ENCODE results near the gene LIN7B. TPM values are rescaled to one million over a fixed set of nuclear protein-coding genes. Genes with fewer than 3 reads are reported as not detected.
A peak's percentile ranks its signal among the peaks of the same experiment; 100 is the strongest.

The LIN7B gene
- total RNA-seq, 2 experiments from 2014 or later = 2.1 to 4.4 TPM

DNA sequence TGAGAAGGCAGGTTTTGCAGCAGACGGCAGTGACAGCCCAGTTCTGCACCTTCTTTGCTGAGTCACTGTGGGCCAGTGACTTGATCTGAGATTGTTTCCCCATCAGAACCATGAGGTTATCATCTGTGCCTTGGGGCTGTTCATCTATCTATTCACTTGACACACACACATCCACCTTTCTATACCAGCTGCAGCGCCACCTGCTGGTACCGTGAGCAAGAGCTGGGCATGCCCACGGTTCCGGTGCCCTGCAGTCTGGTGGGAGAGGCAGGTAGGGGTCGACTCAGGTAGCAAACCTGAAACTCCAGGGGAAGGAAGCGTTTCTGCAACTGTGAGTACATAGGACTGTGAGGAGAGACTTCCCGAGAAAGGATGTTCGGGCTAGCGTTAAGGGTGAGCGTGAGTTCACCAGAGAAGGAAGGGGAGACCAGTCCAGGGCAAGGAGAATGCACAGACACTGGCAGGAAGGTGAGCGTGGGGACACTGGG, 7.5 kb upstream of the LIN7B start:
- peaks cover 7% of the 10 kb centered on the region for H3K4me1 Mint-ChIP-seq (ENCODE audit: low read depth)
- peak; percentile 68 for ATAC-seq
- no peaks in the 10 kb centered on the region for H3K9me3 Mint-ChIP-seq
- DNase-seq = peak; percentile 77
- peak overlapping the region; percentile 26 for H3K27ac Mint-ChIP-seq
- TF ChIP-seq, protein P1, sequence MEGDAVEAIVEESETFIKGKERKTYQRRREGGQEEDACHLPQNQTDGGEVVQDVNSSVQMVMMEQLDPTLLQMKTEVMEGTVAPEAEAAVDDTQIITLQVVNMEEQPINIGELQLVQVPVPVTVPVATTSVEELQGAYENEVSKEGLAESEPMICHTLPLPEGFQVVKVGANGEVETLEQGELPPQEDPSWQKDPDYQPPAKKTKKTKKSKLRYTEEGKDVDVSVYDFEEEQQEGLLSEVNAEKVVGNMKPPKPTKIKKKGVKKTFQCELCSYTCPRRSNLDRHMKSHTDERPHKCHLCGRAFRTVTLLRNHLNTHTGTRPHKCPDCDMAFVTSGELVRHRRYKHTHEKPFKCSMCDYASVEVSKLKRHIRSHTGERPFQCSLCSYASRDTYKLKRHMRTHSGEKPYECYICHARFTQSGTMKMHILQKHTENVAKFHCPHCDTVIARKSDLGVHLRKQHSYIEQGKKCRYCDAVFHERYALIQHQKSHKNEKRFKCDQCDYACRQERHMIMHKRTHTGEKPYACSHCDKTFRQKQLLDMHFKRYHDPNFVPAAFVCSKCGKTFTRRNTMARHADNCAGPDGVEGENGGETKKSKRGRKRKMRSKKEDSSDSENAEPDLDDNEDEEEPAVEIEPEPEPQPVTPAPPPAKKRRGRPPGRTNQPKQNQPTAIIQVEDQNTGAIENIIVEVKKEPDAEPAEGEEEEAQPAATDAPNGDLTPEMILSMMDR (IDR thresholded peaks at IDR 0.05) = peak; percentile 91
- ChIA-PET POLR2A (interaction anchor here (2.2 to 3.2 kb wide), 2 partner anchors 8 to 12 kb away, joined by 14 read pairs; partner anchors contain the start of gene LIN7B), CTCF (interaction anchor here (0.7 to 2.9 kb wide), 19 partner anchors 9 to 107 kb away, joined by 3 to 41 read pairs (median 5); partner anchors contain the start of gene LIN7B)
- intact Hi-C loops (cut with micrococcal nuclease) = no loop called here
- peaks cover 40% of the 10 kb centered on the region for H3K36me3 Mint-ChIP-seq (ENCODE audit: low read depth)
- H3K27me3 Mint-ChIP-seq = no peaks in the 10 kb centered on the region
- H3K4me3 Mint-ChIP-seq = no peak overlapping the region

DNA sequence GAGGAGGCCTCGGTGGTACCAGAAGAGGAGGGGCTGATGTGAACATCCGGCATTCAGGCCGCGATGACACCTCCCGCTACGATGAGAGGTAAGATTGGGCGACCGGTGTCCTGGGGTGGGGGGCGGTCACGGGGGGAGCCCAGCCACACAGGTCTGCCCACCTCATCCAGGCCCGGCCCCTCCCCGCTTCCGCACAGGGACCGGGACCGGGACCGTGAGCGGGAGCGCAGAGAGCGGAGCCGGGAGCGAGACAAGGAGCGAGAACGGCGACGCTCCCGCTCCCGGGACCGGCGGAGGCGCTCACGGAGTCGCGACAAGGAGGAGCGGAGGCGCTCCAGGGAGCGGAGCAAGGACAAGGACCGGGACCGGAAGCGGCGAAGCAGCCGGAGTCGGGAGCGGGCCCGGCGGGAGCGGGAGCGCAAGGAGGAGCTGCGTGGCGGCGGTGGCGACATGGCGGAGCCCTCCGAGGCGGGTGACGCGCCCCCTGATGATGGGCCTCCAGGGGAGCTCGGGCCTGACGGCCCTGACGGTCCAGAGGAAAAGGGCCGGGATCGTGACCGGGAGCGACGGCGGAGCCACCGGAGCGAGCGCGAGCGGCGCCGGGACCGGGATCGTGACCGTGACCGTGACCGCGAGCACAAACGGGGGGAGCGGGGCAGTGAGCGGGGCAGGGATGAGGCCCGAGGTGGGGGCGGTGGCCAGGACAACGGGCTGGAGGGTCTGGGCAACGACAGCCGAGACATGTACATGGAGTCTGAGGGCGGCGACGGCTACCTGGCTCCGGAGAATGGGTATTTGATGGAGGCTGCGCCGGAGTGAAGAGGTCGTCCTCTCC, 6.3 kb upstream of the LIN7B start:
- intact Hi-C loops (cut with micrococcal nuclease) = no loop called here
- peaks cover 36% of the 10 kb centered on the region for H3K36me3 Mint-ChIP-seq (ENCODE audit: low read depth)
- POLR2A ChIA-PET = interaction anchor here (2.3 kb wide), 1 partner anchor 10 kb away, joined by 8 read pairs; no protein-coding TSS in a partner anchor
- TF ChIP-seq, protein P1 (IDR thresholded peaks at IDR 0.05) = no peak
- no peak overlapping the region for H3K4me3 Mint-ChIP-seq
- no peaks in the 10 kb centered on the region for H3K9me3 Mint-ChIP-seq
- DNase-seq = no peak
- CTCF ChIA-PET = interaction anchor here (1.1 to 4.8 kb wide), 3 partner anchors 9 to 38 kb away, joined by 3 to 30 read pairs (median 3); no protein-coding TSS in a partner anchor
- ATAC-seq = no peak
- no peak overlapping the region for H3K27ac Mint-ChIP-seq
- no peaks in the 10 kb centered on the region for H3K27me3 Mint-ChIP-seq
- H3K4me1 Mint-ChIP-seq (ENCODE audit: low read depth) = peaks cover 9% of the 10 kb centered on the region

DNA sequence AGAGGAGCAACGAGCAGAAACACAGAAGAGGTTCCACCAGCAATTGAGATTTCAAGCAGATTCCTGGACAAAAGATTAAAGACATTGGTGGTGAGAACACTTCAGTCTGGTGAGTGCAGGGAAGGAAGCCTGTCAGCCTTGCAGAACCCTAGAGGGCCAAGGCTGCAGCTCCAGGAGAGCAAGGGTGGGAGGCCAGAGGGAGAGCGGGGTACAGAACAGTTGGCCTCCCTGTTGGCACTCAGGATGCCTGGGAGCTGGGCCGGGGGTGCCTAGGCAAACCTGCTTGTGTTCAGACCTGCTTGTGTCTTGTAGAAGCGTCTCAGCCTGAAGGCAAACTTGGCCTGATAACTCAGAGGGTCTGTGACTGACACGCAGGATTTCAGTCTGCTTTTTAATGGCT, 5.1 kb upstream of the LIN7B start:
- no peaks in the 10 kb centered on the region for H3K27me3 Mint-ChIP-seq
- ATAC-seq = no peak
- TF ChIP-seq, protein P1 (IDR thresholded peaks at IDR 0.05) = no peak
- ChIA-PET CTCF (interaction anchor here (1.2 to 4.8 kb wide), 2 partner anchors 11 to 37 kb away, joined by 3 to 30 read pairs; no protein-coding TSS in a partner anchor), POLR2A (interaction anchor here (1.7 to 2.3 kb wide), 3 partner anchors 9 to 14 kb away, joined by 6 to 8 read pairs (median 7); no protein-coding TSS in a partner anchor)
- DNase-seq = no peak
- no peaks in the 10 kb centered on the region for H3K9me3 Mint-ChIP-seq
- intact Hi-C loops (cut with micrococcal nuclease) = no loop called here
- peaks cover 35% of the 10 kb centered on the region for H3K36me3 Mint-ChIP-seq (ENCODE audit: low read depth)
- no peak overlapping the region for H3K4me3 Mint-ChIP-seq
- no peak overlapping the region for H3K27ac Mint-ChIP-seq
- peaks cover 14% of the 10 kb centered on the region for H3K4me1 Mint-ChIP-seq (ENCODE audit: low read depth)

DNA sequence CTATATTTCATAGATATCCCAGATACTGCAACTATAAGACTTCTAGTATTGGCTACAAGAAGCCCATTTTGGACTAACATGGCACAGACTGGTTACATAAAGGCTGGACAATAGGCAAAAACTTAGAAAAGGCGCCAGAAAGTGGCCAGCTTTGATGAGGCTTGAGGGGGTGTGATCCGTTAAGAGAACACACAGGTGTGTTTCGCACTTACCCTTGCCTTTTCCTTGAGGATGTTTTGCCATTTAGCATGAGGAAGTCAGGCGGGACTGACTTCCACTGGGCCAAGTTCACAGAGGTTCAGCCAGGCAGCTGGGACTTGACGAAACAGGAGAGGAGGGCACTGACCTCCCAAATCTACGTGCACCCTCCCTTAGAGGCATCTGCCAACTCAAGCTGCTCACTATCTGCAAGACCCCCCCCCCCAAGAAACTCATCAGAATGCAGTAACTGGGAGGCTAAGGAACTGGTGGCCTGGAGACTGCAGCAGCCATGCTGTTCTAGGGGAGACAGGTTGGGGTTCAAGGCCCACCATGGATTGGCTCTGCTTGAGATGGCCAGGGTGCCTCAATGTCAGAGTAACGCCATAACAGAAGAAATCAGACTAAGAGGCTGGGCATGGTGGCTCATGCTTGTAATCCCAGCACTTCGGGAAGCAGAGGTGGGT, 4.5 kb upstream of the LIN7B start:
- H3K4me1 Mint-ChIP-seq (ENCODE audit: low read depth) = peaks cover 14% of the 10 kb centered on the region

More for the DNA sequence above, 4.5 kb upstream of the LIN7B start:
- Mint-ChIP-seq H3K27ac (no peak overlapping the region), H3K9me3 (no peaks in the 10 kb centered on the region), H3K36me3 (ENCODE audit: low read depth) (peaks cover 33% of the 10 kb centered on the region), H3K27me3 (no peaks in the 10 kb centered on the region), H3K4me3 (no peak overlapping the region)
- ChIA-PET POLR2A (interaction anchor here (0.8 to 2.3 kb wide), 4 partner anchors 8 to 15 kb away, joined by 3 to 8 read pairs (median 6); no protein-coding TSS in a partner anchor), CTCF (interaction anchor here (4.8 kb wide), 1 partner anchor 11 kb away, joined by 30 read pairs; no protein-coding TSS in a partner anchor)
- ATAC-seq = no peak
- no peak for DNase-seq
- intact Hi-C loops (cut with micrococcal nuclease) = no loop called here
- TF ChIP-seq, protein P1 (IDR thresholded peaks at IDR 0.05) = no peak
